ENCODE measurements around the gene LCN10. TPM values are rescaled to one million over a fixed set of nuclear protein-coding genes. Genes with fewer than 3 reads are reported as not detected.

LCN10 gene
- total RNA-seq, 1 experiment from 2014 or later, result not detected

GRCh38 chr9:136740069-136740468 is 2.7 kb downstream of the LCN10 start:
- Mint-ChIP-seq H3K4me1 (ENCODE audit: insufficient read depth, unreplicated experiment) (no peaks in the 10 kb centered on the region), H3K4me3 (ENCODE audit: unreplicated experiment) (no peak overlapping the region), H3K27me3 (ENCODE audit: insufficient read depth, unreplicated experiment) (peaks cover 39% of the 10 kb centered on the region), H3K9me3 (ENCODE audit: unreplicated experiment) (no peaks in the 10 kb centered on the region), H3K36me3 (ENCODE audit: insufficient read depth, unreplicated experiment) (no peaks in the 10 kb centered on the region), H3K27ac (ENCODE audit: low read depth, unreplicated experiment) (no peak overlapping the region)
- CTCF ChIA-PET, result no interaction called here
- POLR2A ChIA-PET, result no interaction called here
- no TSS peak for BruUV-seq (replicated peaks)
- intact Hi-C loops (cut with micrococcal nuclease), result no loop called here
- DNase-seq (ENCODE audit: unreplicated experiment), result no peak
- no peak for TF ChIP-seq CTCF (IDR thresholded peaks at IDR 0.05; ENCODE audit: unreplicated experiment)

- H3K36me3 Mint-ChIP-seq (ENCODE audit: insufficient read depth, unreplicated experiment), result no peaks in the 10 kb centered on the region
- DNase-seq (ENCODE audit: unreplicated experiment), result no peak
- POLR2A ChIA-PET, result no interaction called here
- no TSS peak for BruUV-seq (replicated peaks)
- H3K4me1 Mint-ChIP-seq (ENCODE audit: insufficient read depth, unreplicated experiment), result no peaks in the 10 kb centered on the region
- no peak overlapping the region for H3K27ac Mint-ChIP-seq (ENCODE audit: low read depth, unreplicated experiment)
- intact Hi-C loops (cut with micrococcal nuclease), result no loop called here
- no peaks in the 10 kb centered on the region for H3K9me3 Mint-ChIP-seq (ENCODE audit: unreplicated experiment)
- no peak overlapping the region for H3K4me3 Mint-ChIP-seq (ENCODE audit: unreplicated experiment)
- CTCF ChIA-PET, result no interaction called here
- H3K27me3 Mint-ChIP-seq (ENCODE audit: insufficient read depth, unreplicated experiment), result peaks cover 39% of the 10 kb centered on the region
- no peak for TF ChIP-seq CTCF (IDR thresholded peaks at IDR 0.05; ENCODE audit: unreplicated experiment)
Measured at GRCh38 chr9:136739509-136739908, 3.2 kb downstream of the LCN10 start.

DNA sequence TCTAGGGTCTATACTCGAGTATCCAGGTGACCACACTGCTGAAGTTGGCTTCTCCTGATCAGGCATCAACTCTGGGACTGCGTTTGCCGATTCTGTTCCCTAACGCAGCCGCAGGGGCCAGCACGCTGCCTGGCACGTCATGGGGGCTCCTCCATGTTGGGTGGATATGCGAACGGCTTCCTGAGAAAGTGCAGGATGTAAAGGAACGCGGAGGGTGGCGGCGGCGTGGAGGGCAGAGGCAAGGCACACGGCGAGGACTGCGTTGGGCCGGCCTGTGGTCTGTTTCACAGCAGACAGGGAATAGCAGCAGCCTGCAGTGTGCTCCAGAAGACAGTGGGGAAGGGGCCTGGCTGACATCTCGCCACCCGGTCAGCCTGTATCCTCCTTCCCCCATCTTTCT is 3.8 kb downstream of the LCN10 start:
- Mint-ChIP-seq H3K4me3 (ENCODE audit: unreplicated experiment) (no peak overlapping the region), H3K27me3 (ENCODE audit: insufficient read depth, unreplicated experiment) (peaks cover 39% of the 10 kb centered on the region), H3K36me3 (ENCODE audit: insufficient read depth, unreplicated experiment) (no peaks in the 10 kb centered on the region), H3K27ac (ENCODE audit: low read depth, unreplicated experiment) (no peak overlapping the region), H3K9me3 (ENCODE audit: unreplicated experiment) (no peaks in the 10 kb centered on the region), H3K4me1 (ENCODE audit: insufficient read depth, unreplicated experiment) (no peaks in the 10 kb centered on the region)
- POLR2A ChIA-PET, result no interaction called here
- CTCF ChIA-PET, result interaction anchor here (1.2 kb wide), 1 partner anchor 10 kb away, joined by 7 read pairs; no protein-coding TSS in a partner anchor
- BruUV-seq (replicated peaks), result no TSS peak
- DNase-seq (ENCODE audit: unreplicated experiment), result no peak
- no peak for TF ChIP-seq CTCF (IDR thresholded peaks at IDR 0.05; ENCODE audit: unreplicated experiment)
- intact Hi-C loops (cut with micrococcal nuclease), result no loop called here

GRCh38 chr9:136735812-136736480 is 6.8 kb downstream of the LCN10 start:
- DNase-seq (ENCODE audit: unreplicated experiment), result no peak
- POLR2A ChIA-PET, result interaction anchor here (0.7 kb wide), 1 partner anchor 242 kb away, joined by 3 read pairs; no protein-coding TSS in a partner anchor
- no TSS peak for BruUV-seq (replicated peaks)
- CTCF ChIA-PET, result interaction anchor here (0.6 to 0.7 kb wide), 2 partner anchors 57 to 710 kb away, joined by 3 read pairs; no protein-coding TSS in a partner anchor
- Mint-ChIP-seq H3K4me1 (ENCODE audit: insufficient read depth, unreplicated experiment) (no peaks in the 10 kb centered on the region), H3K27me3 (ENCODE audit: insufficient read depth, unreplicated experiment) (peaks cover 23% of the 10 kb centered on the region), H3K36me3 (ENCODE audit: insufficient read depth, unreplicated experiment) (no peaks in the 10 kb centered on the region), H3K4me3 (ENCODE audit: unreplicated experiment) (no peak overlapping the region), H3K27ac (ENCODE audit: low read depth, unreplicated experiment) (no peak overlapping the region), H3K9me3 (ENCODE audit: unreplicated experiment) (no peaks in the 10 kb centered on the region)
- no peak for TF ChIP-seq CTCF (IDR thresholded peaks at IDR 0.05; ENCODE audit: unreplicated experiment)
- intact Hi-C loops (cut with micrococcal nuclease), result no loop called here
